ENCODE data around the gene IL13RA1.
"Not testable (repeated sequence)": the region's sequence is repeated elsewhere in the genome, so short reads cannot be mapped to it uniquely, and the experiment has no call there.

IL13RA1 gene

GRCh38 chrX:118726887-118727685 lies at the start of gene IL13RA1:
Gene IL13RA1, plus strand, starts transcription at chrX:118727606. Its CDS starts 33 bp downstream, at chrX:118727639.
- DNase-seq = peak; percentile 10

GRCh38 chrX:118679290-118679689 lies 48.1 kb upstream of the IL13RA1 start:
- no peak for DNase-seq

DNA sequence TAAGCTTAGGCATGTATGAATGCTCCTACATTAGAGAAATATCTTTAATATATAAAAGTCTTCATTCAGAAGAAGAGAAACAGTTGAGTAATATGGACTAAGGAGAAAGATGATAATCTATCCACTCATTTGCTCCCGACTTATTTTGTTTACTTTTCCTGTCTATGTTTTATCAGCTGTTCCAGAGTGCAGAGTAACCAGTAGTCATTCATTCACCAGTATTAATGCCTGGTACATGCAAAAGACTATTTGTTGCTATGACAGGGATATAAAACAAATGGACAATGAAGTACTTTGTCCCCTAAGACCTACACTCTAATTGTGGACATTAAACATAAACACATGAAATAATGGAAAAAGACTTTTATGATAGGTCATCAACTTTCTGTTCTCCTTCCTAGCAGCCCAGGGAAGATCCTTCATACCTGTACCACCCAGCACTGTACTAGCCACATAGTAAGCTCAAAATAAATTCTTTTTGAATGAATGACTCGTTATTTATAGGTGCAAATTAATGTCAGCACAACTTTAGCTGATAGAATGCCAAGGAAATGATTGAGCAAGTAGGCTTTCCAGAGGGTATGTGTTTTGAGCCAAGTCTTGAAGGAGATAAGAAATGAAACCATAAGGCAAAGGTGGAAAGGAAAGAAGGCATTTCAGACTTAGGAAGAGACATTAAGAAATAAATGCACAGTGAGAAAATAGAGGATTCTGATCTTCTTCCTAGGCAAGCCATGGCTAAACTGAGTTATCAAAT lies 45.0 kb upstream of the IL13RA1 start:
- no peak for DNase-seq

- DNase-seq = no peak
Measured at GRCh38 chrX:118685393-118685792, 42.0 kb upstream of the IL13RA1 start.

GRCh38 chrX:118688935-118689334 lies 38.5 kb upstream of the IL13RA1 start:
- no peak for DNase-seq

DNA sequence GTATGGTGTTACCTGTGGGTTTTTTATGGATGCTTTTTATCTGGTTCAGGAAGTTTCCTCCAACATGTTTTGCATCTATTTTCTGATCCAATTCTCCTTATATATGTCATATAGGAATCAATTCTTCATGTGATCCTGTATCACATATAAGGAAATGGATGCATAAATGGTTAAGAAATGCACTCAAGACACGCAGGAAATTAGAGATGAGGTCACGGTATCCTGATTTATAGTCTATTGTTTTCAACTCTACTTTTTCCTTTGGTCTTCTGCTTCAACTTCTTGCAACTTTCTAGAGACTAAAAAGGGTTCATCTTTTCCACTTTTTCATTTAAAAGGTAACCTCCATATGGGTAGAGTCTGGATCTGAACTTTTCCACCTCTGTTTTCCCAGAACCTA lies 33.6 kb upstream of the IL13RA1 start:
- DNase-seq = no peak

- no peak for DNase-seq
Measured at GRCh38 chrX:118694638-118695037, 32.8 kb upstream of the IL13RA1 start.

- DNase-seq = no peak
Measured at GRCh38 chrX:118698516-118699170, 28.8 kb upstream of the IL13RA1 start.

- no peak for DNase-seq
Measured at GRCh38 chrX:118702741-118703140, 24.7 kb upstream of the IL13RA1 start.

- DNase-seq = no peak
Measured at GRCh38 chrX:118706681-118707080, 20.7 kb upstream of the IL13RA1 start.

- no peak for DNase-seq
Measured at GRCh38 chrX:118714521-118714920, 12.9 kb upstream of the IL13RA1 start.

GRCh38 chrX:118715917-118716316 lies 11.5 kb upstream of the IL13RA1 start:
- DNase-seq = not testable (repeated sequence)

- DNase-seq = not testable (repeated sequence)
Measured at GRCh38 chrX:118716833-118717232, 10.6 kb upstream of the IL13RA1 start.

GRCh38 chrX:118717678-118718391 lies 9.6 kb upstream of the IL13RA1 start:
- no peak for DNase-seq

DNA sequence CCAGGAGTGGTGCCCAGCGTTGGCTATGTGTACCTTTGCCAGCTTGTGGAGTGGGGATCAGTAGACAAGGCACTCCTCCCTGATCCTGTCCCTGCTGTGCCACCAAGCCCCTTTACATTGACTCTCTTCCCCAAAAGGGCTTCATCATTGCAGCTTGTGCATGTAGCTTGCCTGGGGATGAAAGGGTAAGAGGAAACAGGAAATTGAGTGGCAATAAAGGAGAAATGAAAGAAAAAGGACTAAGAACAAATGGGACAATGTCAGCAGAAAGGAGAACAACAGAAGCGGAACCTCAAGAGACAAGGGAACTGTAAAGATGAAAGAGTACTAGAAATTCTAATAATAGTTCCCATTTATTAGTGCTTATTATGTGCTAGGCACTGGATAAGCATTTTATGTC lies 8.7 kb upstream of the IL13RA1 start:
- DNase-seq = no peak

DNA sequence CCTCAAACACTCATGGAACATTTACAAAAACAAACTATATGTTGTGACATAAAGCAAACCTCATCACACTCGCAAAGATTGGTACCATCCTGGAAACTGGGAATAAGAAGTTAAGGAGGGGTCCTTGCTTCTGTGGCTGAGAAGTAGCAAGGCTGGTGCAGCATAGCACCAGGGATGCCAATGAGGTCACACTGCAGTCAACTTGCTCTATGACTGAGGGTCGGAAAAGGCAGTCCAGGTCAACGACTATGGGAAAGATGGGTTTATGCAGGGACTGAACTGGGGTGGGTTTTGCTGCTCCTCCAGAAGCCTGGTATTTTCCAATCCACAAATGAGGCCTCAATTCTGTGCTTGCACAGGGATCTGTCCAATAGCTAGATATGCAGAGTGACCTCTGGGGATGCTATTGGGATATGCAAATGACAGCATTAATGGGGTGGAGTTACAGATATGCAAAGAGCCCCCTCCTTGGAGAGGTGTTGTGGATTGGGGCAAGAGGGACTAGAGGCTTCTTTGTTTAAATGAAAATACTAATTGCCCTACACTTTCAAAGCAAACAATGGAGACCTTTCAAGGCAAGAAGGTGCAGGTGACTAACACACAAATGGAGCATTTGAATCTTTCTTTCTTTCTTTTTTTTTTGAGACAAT lies 7.2 kb upstream of the IL13RA1 start:
- no peak for DNase-seq

DNA sequence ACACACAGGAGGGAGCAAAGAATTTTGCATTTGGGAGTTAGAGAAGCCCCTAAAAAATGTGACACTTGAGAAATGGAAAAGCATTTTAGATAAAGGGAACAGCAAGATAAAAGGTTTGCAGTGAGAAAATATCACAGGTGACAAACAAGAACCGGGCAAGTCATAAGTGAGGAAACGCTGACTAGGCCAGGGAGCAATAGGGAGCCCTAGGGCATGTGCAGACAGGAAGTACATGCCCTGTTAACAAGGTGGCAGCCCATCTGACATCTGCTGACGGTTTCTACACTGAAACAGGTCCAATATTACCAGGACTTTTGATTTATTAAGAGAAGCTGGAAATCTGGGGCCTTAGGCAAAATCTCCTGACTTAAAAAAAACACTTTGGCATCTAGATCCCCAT lies 4.0 kb upstream of the IL13RA1 start:
- no peak for DNase-seq

- no peak for DNase-seq
Measured at GRCh38 chrX:118724365-118724764, 3.0 kb upstream of the IL13RA1 start.

- DNase-seq = no peak
Measured at GRCh38 chrX:118724775-118725174, 2.6 kb upstream of the IL13RA1 start.

DNA sequence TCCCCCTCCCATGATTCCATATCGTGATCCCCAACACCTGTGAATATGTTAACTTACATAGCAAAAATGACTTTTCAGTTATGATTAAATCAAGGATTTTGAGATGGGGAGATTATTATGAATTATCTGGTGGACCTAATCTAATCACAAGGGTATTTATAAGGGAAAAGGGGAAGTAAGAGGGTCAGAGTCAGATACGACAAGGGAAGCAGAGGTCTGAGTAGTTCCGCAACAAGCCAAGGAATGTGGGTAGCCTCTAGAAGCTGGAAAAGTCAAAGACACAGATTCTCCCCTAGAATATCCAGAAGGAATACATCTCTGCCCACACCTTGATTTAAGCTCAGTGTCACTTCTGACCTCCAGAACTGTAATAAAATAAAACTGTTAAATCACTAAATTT lies 1.0 kb upstream of the IL13RA1 start:
- DNase-seq = no peak

- DNase-seq = no peak
Measured at GRCh38 chrX:118727686-118728339, 407 bp downstream of the IL13RA1 start.

Measured in NCI-H1694 treated with DMSO at 0.1 percent for 48 hours (cell line).